B cell (primary cell): ENCODE measurements around the gene TMEM41B. TPM values are rescaled to one million over a fixed set of nuclear protein-coding genes. Genes with fewer than 3 reads are reported as not detected.

ENCODE experiments used
- ATAC-seq: fragments of 200-7000 bp; cut with Tn5 transposase; one replicate; pipeline ENCODE4 v1.10.0; 2021; ENCODE audit warnings: low read depth, mild to moderate bottlenecking, moderate number of reproducible peaks, moderate library complexity
- CTCF ChIA-PET: fragments of 350-600 bp; sonication (Branson Sonifier 250); formaldehyde crosslinking; loops from one replicate; lab custom pipeline; 2021; ENCODE audit warnings: antibody characterized with exemption, inconsistent platforms; lab: Charles Lee
- POLR2A ChIA-PET: fragments of 350-600 bp; sonication (Branson Sonifier 250); formaldehyde crosslinking; loops from one replicate; lab custom pipeline; 2021; ENCODE audit warnings: antibody characterized with exemption; lab: Charles Lee
- DNase-seq: peaks from one replicate; pipeline ENCODE4 v3.0.0; 2013
- H2AFZ ChIP-seq: 2 replicates; pipeline ENCODE4 v1.6.1; 2012; ENCODE audit warnings: mild to moderate bottlenecking, low read depth, low read length; ENCODE audit not compliant: insufficient read depth, poor library complexity, severe bottlenecking
- H3K27ac ChIP-seq, 2 donors: 1 replicate in 1 of 2; 2 replicates in 1 of 2; pipeline ENCODE4 v1.5.1; 2012 to 2013; ENCODE audit warnings: low read length in 2 of 2, mild to moderate bottlenecking in 2 of 2, moderate library complexity in 1 of 2
- H3K27me3 ChIP-seq, 4 experiments: fragments of 200-600 bp in 1 of 4; sonication (generic) in 1 of 4; replicated peaks in 1 of 4; 1 replicate in 2 of 4; 2 replicates in 2 of 4; pipeline versions ENCODE4 v1.6.1 to v1.7.0; 2013 to 2016; ENCODE audit warnings: low read length in 3 of 4, mild to moderate bottlenecking in 2 of 4, mixed read lengths in 1 of 4, moderate library complexity in 1 of 4; ENCODE audit not compliant: insufficient read depth in 4 of 4, control insufficient read depth in 3 of 4; ENCODE audit errors: control extremely low read depth in 1 of 4
- H3K36me3 ChIP-seq, 2 experiments: replicated peaks in 1 of 2; 1 replicate in 1 of 2; 2 replicates in 1 of 2; pipeline versions ENCODE4 v1.6.1 to v1.7.1; 2013; ENCODE audit warnings: low read length in 1 of 2; ENCODE audit not compliant: insufficient read depth in 2 of 2, control insufficient read depth in 1 of 2; ENCODE audit errors: control extremely low read depth in 1 of 2, extremely low read depth in 1 of 2
- H3K4me1 ChIP-seq, 2 donors: fragments of 200-600 bp in 1 of 2; sonication (generic) in 1 of 2; 1 replicate in 1 of 2; 2 replicates in 1 of 2; pipeline versions ENCODE4 v1.5.1 to v1.6.1; 2013 to 2017; ENCODE audit warnings: low read length in 2 of 2; ENCODE audit not compliant: control insufficient read depth in 2 of 2, insufficient read depth in 2 of 2
- H3K4me2 ChIP-seq: replicated peaks from 2 replicates; pipeline ENCODE3; 2012; ENCODE audit warnings: mild to moderate bottlenecking, low read depth, low read length; ENCODE audit not compliant: poor library complexity, severe bottlenecking
- H3K4me3 ChIP-seq, 5 experiments: fragments of 200-600 bp in 1 of 5; sonication (generic) in 1 of 5; 1 replicate in 3 of 5; 2 replicates in 2 of 5; pipeline versions ENCODE4 v1.5.1 to v1.7.0; 2011 to 2016; ENCODE audit warnings: low read length in 4 of 5, mild to moderate bottlenecking in 4 of 5, low read depth in 2 of 5, control low read depth in 1 of 5, moderate library complexity in 1 of 5; ENCODE audit not compliant: insufficient read depth in 1 of 5; ENCODE audit errors: control extremely low read depth in 1 of 5, extremely low read depth in 1 of 5
- H3K79me2 ChIP-seq: fragments of 200-600 bp; sonication (generic); one replicate; pipeline ENCODE4 v1.6.0; 2016; ENCODE audit warnings: low read length; ENCODE audit not compliant: control insufficient read depth, insufficient read depth
- H3K9ac ChIP-seq: fragments of 200-600 bp; sonication (generic); 2 replicates; pipeline ENCODE4 v1.6.1; 2017; ENCODE audit warnings: mild to moderate bottlenecking, low read length, moderate library complexity
- H3K9me3 ChIP-seq, 3 donors: one replicate each; pipeline versions ENCODE4 v1.6.1 to v1.7.1; 2013; ENCODE audit warnings: low read length in 2 of 3; ENCODE audit not compliant: control insufficient read depth in 2 of 3, insufficient read depth in 1 of 3; ENCODE audit errors: control extremely low read depth in 1 of 3
- H4K20me1 ChIP-seq: 2 replicates; pipeline ENCODE4 v1.6.0; 2012; ENCODE audit warnings: mild to moderate bottlenecking, low read length; ENCODE audit not compliant: insufficient read depth, control insufficient read depth, poor library complexity, severe bottlenecking
- H3K27ac Mint-ChIP-seq: one replicate; pipeline ENCODE4 v1.8.0; 2021; ENCODE audit warnings: mixed read lengths
- H3K27me3 Mint-ChIP-seq: one replicate; pipeline ENCODE4 v1.8.0; 2021; ENCODE audit warnings: mixed read lengths
- H3K4me1 Mint-ChIP-seq: one replicate; pipeline ENCODE4 v1.8.0; 2021; ENCODE audit warnings: mixed read lengths
- H3K4me3 Mint-ChIP-seq: one replicate; pipeline ENCODE4 v1.8.0; 2021; ENCODE audit warnings: mixed read lengths
- H3K9me3 Mint-ChIP-seq: one replicate; pipeline ENCODE4 v1.8.0; 2022; ENCODE audit warnings: mixed read lengths; ENCODE audit not compliant: insufficient read depth
- CTCF ChIP-seq: fragments of 200-600 bp; IDR thresholded peaks from one replicate; pipeline ENCODE4 v1.8.0; 2022; ENCODE audit warnings: antibody characterized with exemption, mild to moderate bottlenecking
- EZH2 ChIP-seq: IDR thresholded peaks from 2 replicates; pipeline ENCODE4 v1.6.1; 2012; ENCODE audit warnings: borderline replicate concordance, low read depth, mild to moderate bottlenecking, moderate library complexity, low read length; ENCODE audit not compliant: insufficient read depth, poor library complexity, severe bottlenecking
- WGBS: methylation state at CpG from one replicate; pipeline ENCODE4 v1.1.5; 2013; ENCODE audit warnings: missing lambda C conversion rate; ENCODE audit not compliant: insufficient coverage; 5-methylcytosine and 5-hydroxymethylcytosine counted together
- intact Hi-C: fragments of 100-400 bp; cut with micrococcal nuclease; formaldehyde crosslinking; loops from one replicate; pipeline ENCODE4 v1.10.0; 2022
- polyA plus RNA-seq: library from polyadenylated mRNA; depleted of rRNA; stranded (reverse); fragments of >200 nt; gene quantifications from 2 replicates; pipeline ENCODE4 v1.2.3, GENCODE V29; 2012
- total RNA-seq, 2 donors: library from RNA; stranded (reverse); fragments of 120-200 nt in 1 of 2; gene quantifications; 1 replicate in 1 of 2; 2 replicates in 1 of 2; pipeline versions ENCODE4 v1.2.3 to v1.2.4, GENCODE V29; 2013 to 2022

Gene TMEM41B
- total and polyA plus RNA-seq, 2 donors (not counting 1 experiment from before 2014, with no cell fraction given): 16.1 to 43.9 TPM

- Mint-ChIP-seq H3K27me3 (no peaks in the 10 kb centered on the region), H3K4me1 (peaks cover 13% of the 10 kb centered on the region), H3K4me3 (no peak overlapping the region), H3K27ac (no peak overlapping the region), H3K9me3 (peaks cover 5% of the 10 kb centered on the region)
- H3K9me3 ChIP-seq: no peaks in the 10 kb centered on the region
- H4K20me1 ChIP-seq: peaks cover 2% of the 10 kb centered on the region
- peaks cover 0 to 2% of the 10 kb centered on the region in 2 experiments for H3K36me3 ChIP-seq
- H3K4me2 ChIP-seq: no peak overlapping the region
- H2AFZ ChIP-seq: no peak overlapping the region
- no peak overlapping the region for H3K27ac ChIP-seq
- no peak overlapping the region for H3K9ac ChIP-seq
- no peaks in the 10 kb centered on the region for H3K27me3 ChIP-seq
- ATAC-seq: no peak
- peaks cover 7 to 10% of the 10 kb centered on the region in 2 donors for H3K4me1 ChIP-seq
- ChIA-PET CTCF (no interaction called here), POLR2A (no interaction called here)
- no CpG with 5 or more reads among the region's 3 CpGs for WGBS
- TF ChIP-seq CTCF (no peak), EZH2 (no peak)
- H3K4me3 ChIP-seq: no peak overlapping the region
- no peak for DNase-seq
- intact Hi-C loops: no loop called here
- H3K79me2 ChIP-seq: peaks cover 75% of the 10 kb centered on the region
These were observed 60.0 kb downstream of the TMEM41B start for GRCh38 chr11:9254416-9254815.

- no peak for DNase-seq
- Histone ChIP-seq H3K36me3 (peaks cover 0 to 2% of the 10 kb centered on the region in 2 experiments), H3K79me2 (peaks cover 75% of the 10 kb centered on the region), H2AFZ (no peak overlapping the region), H3K27ac (no peak overlapping the region), H3K4me1 (peaks cover 7 to 10% of the 10 kb centered on the region in 2 donors), H3K27me3 (no peaks in the 10 kb centered on the region), H4K20me1 (no peaks in the 10 kb centered on the region), H3K9ac (no peak overlapping the region), H3K9me3 (no peaks in the 10 kb centered on the region), H3K4me3 (no peak overlapping the region), H3K4me2 (no peak overlapping the region)
- ChIA-PET POLR2A (no interaction called here), CTCF (no interaction called here)
- no peak for TF ChIP-seq EZH2
- TF ChIP-seq CTCF: no peak
- Mint-ChIP-seq H3K9me3 (no peaks in the 10 kb centered on the region), H3K4me1 (peaks cover 13% of the 10 kb centered on the region), H3K4me3 (no peak overlapping the region), H3K27ac (no peak overlapping the region), H3K27me3 (no peaks in the 10 kb centered on the region)
- ATAC-seq: no peak
- intact Hi-C loops: no loop called here
- WGBS: no CpG with 5 or more reads among the region's 3 CpGs
These were observed 61.3 kb downstream of the TMEM41B start for GRCh38 chr11:9253086-9253485.
